Measurements from ENCODE around the gene COL27A1. TPM values are rescaled to one million over a fixed set of nuclear protein-coding genes. Genes with fewer than 3 reads are reported as not detected.

The COL27A1 gene
- total RNA-seq, 2 experiments from 2014 or later = 8.9 to 9.1 TPM

GRCh38 chr9:114270120-114270975 lies 115.0 kb downstream of the COL27A1 start:
- ATAC-seq = no peak
- Mint-ChIP-seq H3K4me1 (no peaks in the 10 kb centered on the region), H3K36me3 (ENCODE audit: low read depth) (no peaks in the 10 kb centered on the region), H3K4me3 (no peak overlapping the region), H3K27me3 (no peaks in the 10 kb centered on the region), H3K27ac (no peak overlapping the region), H3K9me3 (ENCODE audit: low read depth) (no peaks in the 10 kb centered on the region)
- ChIA-PET POLR2A (no interaction called here), CTCF (interaction anchor here (2.0 kb wide), 1 partner anchor 162 kb away, joined by 8 read pairs; no protein-coding TSS in a partner anchor)
- intact Hi-C loops (cut with DNase I, micrococcal nuclease) = loop anchor here in 1 of 2 experiments (5.0 kb wide), 1 partner anchor 163 kb away; no protein-coding TSS in a partner anchor
- no peak for DNase-seq

GRCh38 chr9:114271556-114272510 lies 116.5 kb downstream of the COL27A1 start:
- Mint-ChIP-seq H3K4me3 (no peak overlapping the region), H3K9me3 (ENCODE audit: low read depth) (no peaks in the 10 kb centered on the region), H3K27me3 (no peaks in the 10 kb centered on the region), H3K36me3 (ENCODE audit: low read depth) (no peaks in the 10 kb centered on the region), H3K4me1 (no peaks in the 10 kb centered on the region), H3K27ac (no peak overlapping the region)
- POLR2A ChIA-PET = no interaction called here
- CTCF ChIA-PET = interaction anchor here (0.6 to 2.0 kb wide), 4 partner anchors 19 to 649 kb away, joined by 3 to 8 read pairs (median 5); no protein-coding TSS in a partner anchor
- DNase-seq = peak; percentile 55
- no peak for ATAC-seq
- intact Hi-C loops (cut with DNase I, micrococcal nuclease) = loop anchor here in 1 of 2 experiments (1.0 to 5.0 kb wide), 2 partner anchors 117 to 165 kb away; partner anchors contain the start of gene COL27A1

GRCh38 chr9:114272739-114273431 lies 117.5 kb downstream of the COL27A1 start:
- ChIA-PET POLR2A (no interaction called here), CTCF (interaction anchor here (0.6 to 1.4 kb wide), 2 partner anchors 18 to 351 kb away, joined by 3 to 6 read pairs; no protein-coding TSS in a partner anchor)
- Mint-ChIP-seq H3K27ac (no peak overlapping the region), H3K4me3 (no peak overlapping the region), H3K27me3 (no peaks in the 10 kb centered on the region), H3K4me1 (no peaks in the 10 kb centered on the region), H3K36me3 (ENCODE audit: low read depth) (no peaks in the 10 kb centered on the region), H3K9me3 (ENCODE audit: low read depth) (no peaks in the 10 kb centered on the region)
- DNase-seq (no peak), ATAC-seq (no peak)
- intact Hi-C loops (cut with DNase I, micrococcal nuclease) = loop anchor here in 1 of 2 experiments (5.0 kb wide), 1 partner anchor 166 kb away; no protein-coding TSS in a partner anchor

GRCh38 chr9:114273461-114273881 lies 118.1 kb downstream of the COL27A1 start:
- intact Hi-C loops (cut with DNase I, micrococcal nuclease) = loop anchor here in 1 of 2 experiments (5.0 kb wide), 1 partner anchor 166 kb away; no protein-coding TSS in a partner anchor
- ATAC-seq = no peak
- no peaks in the 10 kb centered on the region for H3K9me3 Mint-ChIP-seq (ENCODE audit: low read depth)
- no peaks in the 10 kb centered on the region for H3K36me3 Mint-ChIP-seq (ENCODE audit: low read depth)
- H3K4me1 Mint-ChIP-seq = no peaks in the 10 kb centered on the region
- POLR2A ChIA-PET = no interaction called here
- H3K27me3 Mint-ChIP-seq = no peaks in the 10 kb centered on the region
- no peak for DNase-seq
- H3K4me3 Mint-ChIP-seq = no peak overlapping the region
- H3K27ac Mint-ChIP-seq = no peak overlapping the region
- CTCF ChIA-PET = interaction anchor here (0.6 to 1.4 kb wide), 3 partner anchors 18 to 351 kb away, joined by 3 to 6 read pairs (median 3); no protein-coding TSS in a partner anchor

GRCh38 chr9:114274217-114274616 lies 118.9 kb downstream of the COL27A1 start:
- ChIA-PET CTCF (interaction anchor here (0.5 to 1.4 kb wide), 3 partner anchors 60 to 1085 kb away, joined by 3 to 4 read pairs (median 3); no protein-coding TSS in a partner anchor), POLR2A (interaction anchor here (0.6 kb wide), 1 partner anchor 199 kb away, joined by 4 read pairs; no protein-coding TSS in a partner anchor)
- H3K4me1 Mint-ChIP-seq = no peaks in the 10 kb centered on the region
- no peak for DNase-seq
- H3K36me3 Mint-ChIP-seq (ENCODE audit: low read depth) = no peaks in the 10 kb centered on the region
- no peak overlapping the region for H3K4me3 Mint-ChIP-seq
- no peaks in the 10 kb centered on the region for H3K27me3 Mint-ChIP-seq
- no peak overlapping the region for H3K27ac Mint-ChIP-seq
- ATAC-seq = no peak
- no peaks in the 10 kb centered on the region for H3K9me3 Mint-ChIP-seq (ENCODE audit: low read depth)
- intact Hi-C loops (cut with DNase I, micrococcal nuclease) = loop anchor here in 1 of 2 experiments (5.0 kb wide), 1 partner anchor 167 kb away; no protein-coding TSS in a partner anchor

GRCh38 chr9:114275246-114276004 lies 120.1 kb downstream of the COL27A1 start:
- H3K4me3 Mint-ChIP-seq = no peak overlapping the region
- H3K4me1 Mint-ChIP-seq = no peaks in the 10 kb centered on the region
- DNase-seq (peak; percentile 3), ATAC-seq (no peak)
- intact Hi-C loops (cut with DNase I, micrococcal nuclease) = no loop called here
- no peaks in the 10 kb centered on the region for H3K36me3 Mint-ChIP-seq (ENCODE audit: low read depth)
- no peak overlapping the region for H3K27ac Mint-ChIP-seq
- ChIA-PET POLR2A (no interaction called here), CTCF (interaction anchor here (0.6 to 0.7 kb wide), 2 partner anchors 13 to 212 kb away, joined by 3 read pairs; no protein-coding TSS in a partner anchor)
- no peaks in the 10 kb centered on the region for H3K27me3 Mint-ChIP-seq
- H3K9me3 Mint-ChIP-seq (ENCODE audit: low read depth) = no peaks in the 10 kb centered on the region

- no peaks in the 10 kb centered on the region for H3K27me3 Mint-ChIP-seq
- no peaks in the 10 kb centered on the region for H3K4me1 Mint-ChIP-seq
- POLR2A ChIA-PET = no interaction called here
- intact Hi-C loops (cut with DNase I, micrococcal nuclease) = no loop called here
- ATAC-seq = no peak
- H3K4me3 Mint-ChIP-seq = no peak overlapping the region
- no peaks in the 10 kb centered on the region for H3K9me3 Mint-ChIP-seq (ENCODE audit: low read depth)
- DNase-seq = peak; percentile 3
- H3K36me3 Mint-ChIP-seq (ENCODE audit: low read depth) = no peaks in the 10 kb centered on the region
- no peak overlapping the region for H3K27ac Mint-ChIP-seq
- CTCF ChIA-PET = no interaction called here
Measured at GRCh38 chr9:114276908-114277821, 121.8 kb downstream of the COL27A1 start.

GRCh38 chr9:114278356-114278755 lies 123.0 kb downstream of the COL27A1 start:
- H3K27me3 Mint-ChIP-seq = no peaks in the 10 kb centered on the region
- ATAC-seq = no peak
- intact Hi-C loops (cut with DNase I, micrococcal nuclease) = no loop called here
- no peaks in the 10 kb centered on the region for H3K9me3 Mint-ChIP-seq (ENCODE audit: low read depth)
- ChIA-PET CTCF (interaction anchor here (1.1 kb wide), 1 partner anchor 12 kb away, joined by 3 read pairs; no protein-coding TSS in a partner anchor), POLR2A (no interaction called here)
- no peaks in the 10 kb centered on the region for H3K36me3 Mint-ChIP-seq (ENCODE audit: low read depth)
- no peak for DNase-seq
- no peak overlapping the region for H3K4me3 Mint-ChIP-seq
- H3K4me1 Mint-ChIP-seq = no peaks in the 10 kb centered on the region
- H3K27ac Mint-ChIP-seq = no peak overlapping the region

- no peaks in the 10 kb centered on the region for H3K9me3 Mint-ChIP-seq (ENCODE audit: low read depth)
- intact Hi-C loops (cut with DNase I, micrococcal nuclease) = no loop called here
- ATAC-seq (no peak), DNase-seq (peak; percentile 3)
- no peaks in the 10 kb centered on the region for H3K4me1 Mint-ChIP-seq
- POLR2A ChIA-PET = no interaction called here
- CTCF ChIA-PET = interaction anchor here (0.9 to 1.1 kb wide), 2 partner anchors 12 to 117 kb away, joined by 3 read pairs; no protein-coding TSS in a partner anchor
- no peaks in the 10 kb centered on the region for H3K36me3 Mint-ChIP-seq (ENCODE audit: low read depth)
- no peaks in the 10 kb centered on the region for H3K27me3 Mint-ChIP-seq
- H3K27ac Mint-ChIP-seq = no peak overlapping the region
- no peak overlapping the region for H3K4me3 Mint-ChIP-seq
Measured at GRCh38 chr9:114278881-114279570, 123.7 kb downstream of the COL27A1 start.
